ENCODE results near the gene BAIAP2L1.

Gene BAIAP2L1

GRCh38 chr7:98265841-98266271, 135.0 kb downstream of the BAIAP2L1 start:
- no peak overlapping the region for H3K27ac ChIP-seq (ENCODE audit: low read depth in 2 of 2, low read length in 2 of 2)
- H3K36me3 ChIP-seq (ENCODE audit: control insufficient read depth in 2 of 2, insufficient read depth in 2 of 2, low read length in 2 of 2): peaks cover 0 to 5% of the 10 kb centered on the region in 2 donors
- H3K27me3 ChIP-seq (ENCODE audit: control insufficient read depth in 2 of 2, insufficient read depth in 2 of 2, low read length in 2 of 2): no peaks in the 10 kb centered on the region
- H3K9me3 ChIP-seq (ENCODE audit: control insufficient read depth in 2 of 2, low read length in 2 of 2): no peaks in the 10 kb centered on the region
- no peak overlapping the region for H3K9ac ChIP-seq (ENCODE audit: low read depth in 1 of 2, low read length in 2 of 2)
- H3K4me3 ChIP-seq (ENCODE audit: low read length in 2 of 2): no peak overlapping the region
- H3K4me1 ChIP-seq (ENCODE audit: control insufficient read depth in 2 of 2, insufficient read depth in 2 of 2, low read length in 2 of 2): no peaks in the 10 kb centered on the region

GRCh38 chr7:98257701-98258100, 143.2 kb downstream of the BAIAP2L1 start:
- no peak overlapping the region for H3K4me3 ChIP-seq (ENCODE audit: low read length in 2 of 2)
- H3K4me1 ChIP-seq (ENCODE audit: control insufficient read depth in 2 of 2, insufficient read depth in 2 of 2, low read length in 2 of 2): peaks cover 7 to 8% of the 10 kb centered on the region in 2 donors
- H3K27me3 ChIP-seq (ENCODE audit: control insufficient read depth in 2 of 2, insufficient read depth in 2 of 2, low read length in 2 of 2): no peaks in the 10 kb centered on the region
- H3K9me3 ChIP-seq (ENCODE audit: control insufficient read depth in 2 of 2, low read length in 2 of 2): no peaks in the 10 kb centered on the region
- peaks cover 9 to 19% of the 10 kb centered on the region in 2 donors for H3K36me3 ChIP-seq (ENCODE audit: control insufficient read depth in 2 of 2, insufficient read depth in 2 of 2, low read length in 2 of 2)
- H3K9ac ChIP-seq (ENCODE audit: low read depth in 1 of 2, low read length in 2 of 2): no peak overlapping the region
- no peak overlapping the region for H3K27ac ChIP-seq (ENCODE audit: low read depth in 2 of 2, low read length in 2 of 2)

- no peak overlapping the region for H3K27ac ChIP-seq (ENCODE audit: low read depth in 2 of 2, low read length in 2 of 2)
- no peaks in the 10 kb centered on the region for H3K9me3 ChIP-seq (ENCODE audit: control insufficient read depth in 2 of 2, low read length in 2 of 2)
- peaks cover 10 to 11% of the 10 kb centered on the region in 2 donors for H3K4me1 ChIP-seq (ENCODE audit: control insufficient read depth in 2 of 2, insufficient read depth in 2 of 2, low read length in 2 of 2)
- H3K9ac ChIP-seq (ENCODE audit: low read depth in 1 of 2, low read length in 2 of 2): no peak overlapping the region
- no peaks in the 10 kb centered on the region for H3K27me3 ChIP-seq (ENCODE audit: control insufficient read depth in 2 of 2, insufficient read depth in 2 of 2, low read length in 2 of 2)
- H3K36me3 ChIP-seq (ENCODE audit: control insufficient read depth in 2 of 2, insufficient read depth in 2 of 2, low read length in 2 of 2): peaks cover 9 to 14% of the 10 kb centered on the region in 2 donors
- no peak overlapping the region for H3K4me3 ChIP-seq (ENCODE audit: low read length in 2 of 2)
Measured at GRCh38 chr7:98256431-98256830, 144.5 kb downstream of the BAIAP2L1 start.

- H3K4me1 ChIP-seq (ENCODE audit: control insufficient read depth in 2 of 2, insufficient read depth in 2 of 2, low read length in 2 of 2): peaks cover 20 to 21% of the 10 kb centered on the region in 2 donors
- H3K9me3 ChIP-seq (ENCODE audit: control insufficient read depth in 2 of 2, low read length in 2 of 2): no peaks in the 10 kb centered on the region
- H3K27me3 ChIP-seq (ENCODE audit: control insufficient read depth in 2 of 2, insufficient read depth in 2 of 2, low read length in 2 of 2): no peaks in the 10 kb centered on the region
- H3K4me3 ChIP-seq (ENCODE audit: low read length in 2 of 2): no peak overlapping the region
- no peak overlapping the region for H3K27ac ChIP-seq (ENCODE audit: low read depth in 2 of 2, low read length in 2 of 2)
- no peak overlapping the region for H3K9ac ChIP-seq (ENCODE audit: low read depth in 1 of 2, low read length in 2 of 2)
- H3K36me3 ChIP-seq (ENCODE audit: control insufficient read depth in 2 of 2, insufficient read depth in 2 of 2, low read length in 2 of 2): peaks cover 9 to 14% of the 10 kb centered on the region in 2 donors
Measured at GRCh38 chr7:98254951-98255610, 145.8 kb downstream of the BAIAP2L1 start.

- H3K9me3 ChIP-seq (ENCODE audit: control insufficient read depth in 2 of 2, low read length in 2 of 2): no peaks in the 10 kb centered on the region
- peaks cover 20 to 21% of the 10 kb centered on the region in 2 donors for H3K4me1 ChIP-seq (ENCODE audit: control insufficient read depth in 2 of 2, insufficient read depth in 2 of 2, low read length in 2 of 2)
Measured at GRCh38 chr7:98254516-98254915, 146.4 kb downstream of the BAIAP2L1 start.

GRCh38 chr7:98252425-98253054, 148.3 kb downstream of the BAIAP2L1 start:
- no peaks in the 10 kb centered on the region for H3K27me3 ChIP-seq (ENCODE audit: control insufficient read depth in 2 of 2, insufficient read depth in 2 of 2, low read length in 2 of 2)
- peaks cover 6 to 9% of the 10 kb centered on the region in 2 donors for H3K36me3 ChIP-seq (ENCODE audit: control insufficient read depth in 2 of 2, insufficient read depth in 2 of 2, low read length in 2 of 2)
- peaks cover 21 to 24% of the 10 kb centered on the region in 2 donors for H3K4me1 ChIP-seq (ENCODE audit: control insufficient read depth in 2 of 2, insufficient read depth in 2 of 2, low read length in 2 of 2)
- peak overlapping the region; percentile 84 to 86 for H3K9ac ChIP-seq (ENCODE audit: low read depth in 1 of 2, low read length in 2 of 2)
- peak overlapping the region; percentile 96 for H3K27ac ChIP-seq (ENCODE audit: low read depth in 2 of 2, low read length in 2 of 2)
- no peaks in the 10 kb centered on the region for H3K9me3 ChIP-seq (ENCODE audit: control insufficient read depth in 2 of 2, low read length in 2 of 2)
- peak overlapping the region; percentile 87 to 97 for H3K4me3 ChIP-seq (ENCODE audit: low read length in 2 of 2)

More at GRCh38 chr7:98254516-98254915, 146.4 kb downstream of the BAIAP2L1 start:
- Histone ChIP-seq H3K27me3 (ENCODE audit: control insufficient read depth in 2 of 2, insufficient read depth in 2 of 2, low read length in 2 of 2) (no peaks in the 10 kb centered on the region), H3K9ac (ENCODE audit: low read depth in 1 of 2, low read length in 2 of 2) (no peak overlapping the region), H3K27ac (ENCODE audit: low read depth in 2 of 2, low read length in 2 of 2) (no peak overlapping the region), H3K4me3 (ENCODE audit: low read length in 2 of 2) (no peak overlapping the region), H3K36me3 (ENCODE audit: control insufficient read depth in 2 of 2, insufficient read depth in 2 of 2, low read length in 2 of 2) (peaks cover 9 to 12% of the 10 kb centered on the region in 2 donors)

- H3K36me3 ChIP-seq (ENCODE audit: control insufficient read depth in 2 of 2, insufficient read depth in 2 of 2, low read length in 2 of 2): peaks cover 2 to 5% of the 10 kb centered on the region in 2 donors
- peak within 1 kb of the TSS; percentile 87 to 97 for H3K4me3 ChIP-seq (ENCODE audit: low read length in 2 of 2)
- H3K27ac ChIP-seq (ENCODE audit: low read depth in 2 of 2, low read length in 2 of 2): peak within 1 kb of the TSS; percentile 96
- H3K27me3 ChIP-seq (ENCODE audit: control insufficient read depth in 2 of 2, insufficient read depth in 2 of 2, low read length in 2 of 2): no peaks in the 10 kb centered on the region
- H3K9me3 ChIP-seq (ENCODE audit: control insufficient read depth in 2 of 2, low read length in 2 of 2): no peaks in the 10 kb centered on the region
- peaks cover 21 to 24% of the 10 kb centered on the region in 2 donors for H3K4me1 ChIP-seq (ENCODE audit: control insufficient read depth in 2 of 2, insufficient read depth in 2 of 2, low read length in 2 of 2)
- H3K9ac ChIP-seq (ENCODE audit: low read depth in 1 of 2, low read length in 2 of 2): peak within 1 kb of the TSS; percentile 84 to 86
Measured at GRCh38 chr7:98251601-98252424, 149.1 kb downstream of the BAIAP2L1 start, which contains the start of gene TECPR1. TECPR1 (minus strand) TSS chr7:98252232; CDS start chr7:98246146, 6,086 bp downstream.

- Histone ChIP-seq H3K27ac (ENCODE audit: low read depth in 2 of 2, low read length in 2 of 2) (peak overlapping the region; percentile 96), H3K27me3 (ENCODE audit: control insufficient read depth in 2 of 2, insufficient read depth in 2 of 2, low read length in 2 of 2) (no peaks in the 10 kb centered on the region), H3K4me3 (ENCODE audit: low read length in 2 of 2) (peak overlapping the region; percentile 87 to 97), H3K9ac (ENCODE audit: low read depth in 1 of 2, low read length in 2 of 2) (peak overlapping the region; percentile 84 to 86), H3K9me3 (ENCODE audit: control insufficient read depth in 2 of 2, low read length in 2 of 2) (no peaks in the 10 kb centered on the region), H3K4me1 (ENCODE audit: control insufficient read depth in 2 of 2, insufficient read depth in 2 of 2, low read length in 2 of 2) (peaks cover 21 to 24% of the 10 kb centered on the region in 2 donors), H3K36me3 (ENCODE audit: control insufficient read depth in 2 of 2, insufficient read depth in 2 of 2, low read length in 2 of 2) (peaks cover 0 to 3% of the 10 kb centered on the region in 2 donors)
Measured at GRCh38 chr7:98251231-98251600, 149.7 kb downstream of the BAIAP2L1 start.

- Histone ChIP-seq H3K36me3 (ENCODE audit: control insufficient read depth in 2 of 2, insufficient read depth in 2 of 2, low read length in 2 of 2) (peaks cover 0 to 3% of the 10 kb centered on the region in 2 donors), H3K9me3 (ENCODE audit: control insufficient read depth in 2 of 2, low read length in 2 of 2) (no peaks in the 10 kb centered on the region), H3K27ac (ENCODE audit: low read depth in 2 of 2, low read length in 2 of 2) (peak overlapping the region; percentile 96), H3K9ac (ENCODE audit: low read depth in 1 of 2, low read length in 2 of 2) (peak overlapping the region; percentile 84 to 86), H3K27me3 (ENCODE audit: control insufficient read depth in 2 of 2, insufficient read depth in 2 of 2, low read length in 2 of 2) (no peaks in the 10 kb centered on the region), H3K4me1 (ENCODE audit: control insufficient read depth in 2 of 2, insufficient read depth in 2 of 2, low read length in 2 of 2) (peaks cover 21 to 24% of the 10 kb centered on the region in 2 donors), H3K4me3 (ENCODE audit: low read length in 2 of 2) (peak overlapping the region; percentile 87 to 97)
Measured at GRCh38 chr7:98250789-98251188, 150.1 kb downstream of the BAIAP2L1 start.

Data from mucosa of rectum (tissue), 2 donors.